ENCODE measurements around the gene ACAD9. TPM values are rescaled to one million over a fixed set of nuclear protein-coding genes. Genes with fewer than 3 reads are reported as not detected.

Gene ACAD9
- total RNA-seq, 4 donors from 2014 or later: 13.1 to 51.4 (median 44.5) TPM

- intact Hi-C loops (cut with DNase I; ENCODE audit: low total_unique reads): no loop called here
- DNase-seq: no peak
- no peaks in the 10 kb centered on the region for H3K4me1 ChIP-seq
- no peak overlapping the region for H3K27ac ChIP-seq
- no peaks in the 10 kb centered on the region for H3K9me3 ChIP-seq
- no peak overlapping the region for H3K4me3 ChIP-seq
- TF ChIP-seq CTCF (IDR thresholded peaks at IDR 0.05) (no peak), POLR2A (IDR thresholded peaks at IDR 0.05) (no peak)
- no peaks in the 10 kb centered on the region for H3K27me3 ChIP-seq
- no peaks in the 10 kb centered on the region for H3K36me3 ChIP-seq
These were observed 69.7 kb downstream of the ACAD9 start for GRCh38 chr3:128949158-128949557.

GRCh38 chr3:128950223-128950938 is 71.0 kb downstream of the ACAD9 start:
- intact Hi-C loops (cut with DNase I; ENCODE audit: low total_unique reads): no loop called here
- Histone ChIP-seq H3K4me1 (no peaks in the 10 kb centered on the region), H3K36me3 (no peaks in the 10 kb centered on the region), H3K9me3 (no peaks in the 10 kb centered on the region), H3K27me3 (no peaks in the 10 kb centered on the region), H3K4me3 (no peak overlapping the region), H3K27ac (no peak overlapping the region)
- TF ChIP-seq POLR2A (IDR thresholded peaks at IDR 0.05): no peak
- no peak for TF ChIP-seq CTCF (IDR thresholded peaks at IDR 0.05)
- no peak for DNase-seq

- DNase-seq: no peak
- TF ChIP-seq CTCF (IDR thresholded peaks at IDR 0.05): no peak
- no peak for TF ChIP-seq POLR2A (IDR thresholded peaks at IDR 0.05)
- Histone ChIP-seq H3K4me1 (no peaks in the 10 kb centered on the region), H3K4me3 (no peak overlapping the region), H3K27ac (no peak overlapping the region), H3K9me3 (no peaks in the 10 kb centered on the region), H3K27me3 (no peaks in the 10 kb centered on the region), H3K36me3 (no peaks in the 10 kb centered on the region)
- intact Hi-C loops (cut with DNase I; ENCODE audit: low total_unique reads): no loop called here
These were observed 77.0 kb downstream of the ACAD9 start for GRCh38 chr3:128956440-128956839.

Small RNA genes lying within 50 kb of the gene (small RNA-seq; reads per million reads assigned to genes)
- gene AC112484.4: not detected

Other genes with a start within 250 kb of the ACAD9 start
- gene RPN1, start 228.8 kb upstream of the ACAD9 start, total RNA-seq: 100 to 1,000 TPM; 134 to 307 (median 209) TPM
- gene RAB7A, start 153.4 kb upstream of the ACAD9 start, total RNA-seq: 100 to 1,000 TPM in 1 of 4 donors, 10 to 100 TPM in 3; 32.8 to 224 (median 70.6) TPM
- gene CFAP92, start 114.5 kb downstream of the ACAD9 start, total RNA-seq: 1 to 10 TPM in 2 of 4 donors, under 1 TPM in 1, not detected in 1; 0.95 to 3.5 (median 2.1) TPM
- gene EFCC1, start 121.7 kb downstream of the ACAD9 start, total RNA-seq: 1 to 10 TPM; 1.2 to 9.2 (median 4.5) TPM
- gene GP9, start 181.2 kb downstream of the ACAD9 start, total RNA-seq: under 1 TPM in 1 of 4 donors, not detected in 3; 0.35 TPM
- 10 to 100 TPM; 10.8 to 38.2 (median 26.8) TPM for gene RAB43, start 242.2 kb downstream of the ACAD9 start, total RNA-seq